B cell (primary cell): ENCODE data around the gene VGLL2. TPM values are rescaled to one million over a fixed set of nuclear protein-coding genes. Genes with fewer than 3 reads are reported as not detected.

Experiments
- ATAC-seq: fragments of 200-7000 bp; cut with Tn5 transposase; one replicate; pipeline ENCODE4 v1.10.0; 2021; ENCODE audit warnings: low read depth, mild to moderate bottlenecking, moderate number of reproducible peaks, moderate library complexity
- CTCF ChIA-PET: fragments of 350-600 bp; sonication (Branson Sonifier 250); formaldehyde crosslinking; loops from one replicate; lab custom pipeline; 2021; ENCODE audit warnings: antibody characterized with exemption, inconsistent platforms; lab: Charles Lee
- POLR2A ChIA-PET: fragments of 350-600 bp; sonication (Branson Sonifier 250); formaldehyde crosslinking; loops from one replicate; lab custom pipeline; 2021; ENCODE audit warnings: antibody characterized with exemption; lab: Charles Lee
- DNase-seq: peaks from one replicate; pipeline ENCODE4 v3.0.0; 2013
- H2AFZ ChIP-seq: 2 replicates; pipeline ENCODE4 v1.6.1; 2012; ENCODE audit warnings: mild to moderate bottlenecking, low read depth, low read length; ENCODE audit not compliant: insufficient read depth, poor library complexity, severe bottlenecking
- H3K27ac ChIP-seq, 2 donors: 1 replicate in 1 of 2; 2 replicates in 1 of 2; pipeline ENCODE4 v1.5.1; 2012 to 2013; ENCODE audit warnings: low read length in 2 of 2, mild to moderate bottlenecking in 2 of 2, moderate library complexity in 1 of 2
- H3K27me3 ChIP-seq, 4 experiments: fragments of 200-600 bp in 1 of 4; sonication (generic) in 1 of 4; replicated peaks in 1 of 4; 1 replicate in 2 of 4; 2 replicates in 2 of 4; pipeline versions ENCODE4 v1.6.1 to v1.7.0; 2013 to 2016; ENCODE audit warnings: low read length in 3 of 4, mild to moderate bottlenecking in 2 of 4, mixed read lengths in 1 of 4, moderate library complexity in 1 of 4; ENCODE audit not compliant: insufficient read depth in 4 of 4, control insufficient read depth in 3 of 4; ENCODE audit errors: control extremely low read depth in 1 of 4
- H3K36me3 ChIP-seq, 2 experiments: replicated peaks in 1 of 2; 1 replicate in 1 of 2; 2 replicates in 1 of 2; pipeline versions ENCODE4 v1.6.1 to v1.7.1; 2013; ENCODE audit warnings: low read length in 1 of 2; ENCODE audit not compliant: insufficient read depth in 2 of 2, control insufficient read depth in 1 of 2; ENCODE audit errors: control extremely low read depth in 1 of 2, extremely low read depth in 1 of 2
- H3K4me1 ChIP-seq, 2 donors: fragments of 200-600 bp in 1 of 2; sonication (generic) in 1 of 2; 1 replicate in 1 of 2; 2 replicates in 1 of 2; pipeline versions ENCODE4 v1.5.1 to v1.6.1; 2013 to 2017; ENCODE audit warnings: low read length in 2 of 2; ENCODE audit not compliant: control insufficient read depth in 2 of 2, insufficient read depth in 2 of 2
- H3K4me2 ChIP-seq: replicated peaks from 2 replicates; pipeline ENCODE3; 2012; ENCODE audit warnings: mild to moderate bottlenecking, low read depth, low read length; ENCODE audit not compliant: poor library complexity, severe bottlenecking
- H3K4me3 ChIP-seq, 5 experiments: fragments of 200-600 bp in 1 of 5; sonication (generic) in 1 of 5; 1 replicate in 3 of 5; 2 replicates in 2 of 5; pipeline versions ENCODE4 v1.5.1 to v1.7.0; 2011 to 2016; ENCODE audit warnings: low read length in 4 of 5, mild to moderate bottlenecking in 4 of 5, low read depth in 2 of 5, control low read depth in 1 of 5, moderate library complexity in 1 of 5; ENCODE audit not compliant: insufficient read depth in 1 of 5; ENCODE audit errors: control extremely low read depth in 1 of 5, extremely low read depth in 1 of 5
- H3K79me2 ChIP-seq: fragments of 200-600 bp; sonication (generic); one replicate; pipeline ENCODE4 v1.6.0; 2016; ENCODE audit warnings: low read length; ENCODE audit not compliant: control insufficient read depth, insufficient read depth
- H3K9ac ChIP-seq: fragments of 200-600 bp; sonication (generic); 2 replicates; pipeline ENCODE4 v1.6.1; 2017; ENCODE audit warnings: mild to moderate bottlenecking, low read length, moderate library complexity
- H3K9me3 ChIP-seq, 3 donors: one replicate each; pipeline versions ENCODE4 v1.6.1 to v1.7.1; 2013; ENCODE audit warnings: low read length in 2 of 3; ENCODE audit not compliant: control insufficient read depth in 2 of 3, insufficient read depth in 1 of 3; ENCODE audit errors: control extremely low read depth in 1 of 3
- H4K20me1 ChIP-seq: 2 replicates; pipeline ENCODE4 v1.6.0; 2012; ENCODE audit warnings: mild to moderate bottlenecking, low read length; ENCODE audit not compliant: insufficient read depth, control insufficient read depth, poor library complexity, severe bottlenecking
- H3K27ac Mint-ChIP-seq: one replicate; pipeline ENCODE4 v1.8.0; 2021; ENCODE audit warnings: mixed read lengths
- H3K27me3 Mint-ChIP-seq: one replicate; pipeline ENCODE4 v1.8.0; 2021; ENCODE audit warnings: mixed read lengths
- H3K4me1 Mint-ChIP-seq: one replicate; pipeline ENCODE4 v1.8.0; 2021; ENCODE audit warnings: mixed read lengths
- H3K4me3 Mint-ChIP-seq: one replicate; pipeline ENCODE4 v1.8.0; 2021; ENCODE audit warnings: mixed read lengths
- H3K9me3 Mint-ChIP-seq: one replicate; pipeline ENCODE4 v1.8.0; 2022; ENCODE audit warnings: mixed read lengths; ENCODE audit not compliant: insufficient read depth
- EZH2 ChIP-seq: IDR thresholded peaks from 2 replicates; pipeline ENCODE4 v1.6.1; 2012; ENCODE audit warnings: borderline replicate concordance, low read depth, mild to moderate bottlenecking, moderate library complexity, low read length; ENCODE audit not compliant: insufficient read depth, poor library complexity, severe bottlenecking
- WGBS: methylation state at CpG from one replicate; pipeline ENCODE4 v1.1.5; 2013; ENCODE audit warnings: missing lambda C conversion rate; ENCODE audit not compliant: insufficient coverage; 5-methylcytosine and 5-hydroxymethylcytosine counted together
- intact Hi-C: fragments of 100-400 bp; cut with micrococcal nuclease; formaldehyde crosslinking; loops from one replicate; pipeline ENCODE4 v1.10.0; 2022
- polyA plus RNA-seq: library from polyadenylated mRNA; depleted of rRNA; stranded (reverse); fragments of >200 nt; gene quantifications from 2 replicates; pipeline ENCODE4 v1.2.3, GENCODE V29; 2012
- total RNA-seq, 2 donors: library from RNA; stranded (reverse); fragments of 120-200 nt in 1 of 2; gene quantifications; 1 replicate in 1 of 2; 2 replicates in 1 of 2; pipeline versions ENCODE4 v1.2.3 to v1.2.4, GENCODE V29; 2013 to 2022
- TF ChIP-seq, protein P1 (sequence below): fragments of 200-600 bp; IDR thresholded peaks from one replicate; pipeline ENCODE4 v1.8.0; 2022; ENCODE audit warnings: antibody characterized with exemption, mild to moderate bottlenecking

VGLL2 gene
- total and polyA plus RNA-seq, 2 donors (not counting 1 experiment from before 2014, with no cell fraction given): not detected

DNA sequence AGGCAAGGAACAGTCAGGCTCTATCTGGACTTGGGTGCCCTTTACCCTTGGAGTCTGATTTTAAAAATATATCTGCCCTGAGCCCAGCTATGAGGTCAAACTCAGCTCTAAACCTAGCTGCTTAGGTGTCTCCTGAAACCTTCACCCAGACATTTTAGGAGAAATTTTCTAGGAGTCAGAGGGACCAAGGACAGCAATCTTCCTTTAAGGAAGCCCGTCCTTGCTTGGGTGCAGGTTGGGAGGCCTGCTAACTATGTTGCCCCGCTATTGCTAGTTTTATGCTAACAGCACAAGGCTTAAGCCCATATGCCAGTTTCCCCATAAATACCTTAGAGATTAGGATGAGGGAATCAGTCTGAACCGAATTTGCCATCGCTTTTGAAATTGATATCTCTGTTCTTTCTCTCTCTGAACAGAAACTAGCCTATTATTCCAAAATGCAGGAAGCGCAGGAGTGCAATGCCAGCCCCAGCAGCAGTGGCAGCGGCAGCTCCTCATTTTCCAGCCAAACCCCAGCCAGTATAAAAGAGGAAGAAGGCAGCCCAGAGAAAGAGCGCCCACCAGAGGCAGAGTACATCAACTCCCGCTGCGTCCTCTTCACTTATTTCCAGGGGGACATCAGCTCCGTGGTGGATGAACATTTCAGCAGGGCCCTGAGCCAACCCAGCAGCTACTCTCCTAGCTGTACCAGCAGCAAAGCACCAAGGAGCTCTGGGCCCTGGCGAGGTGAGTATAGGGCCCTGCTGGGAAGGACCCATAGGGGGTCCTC is 2.6 kb downstream of the VGLL2 start:
- no peak overlapping the region for H3K4me3 Mint-ChIP-seq
- H3K36me3 ChIP-seq: no peaks in the 10 kb centered on the region
- H3K4me1 Mint-ChIP-seq: peaks cover 16% of the 10 kb centered on the region
- intact Hi-C loops: no loop called here
- no peaks in the 10 kb centered on the region for H4K20me1 ChIP-seq
- peaks cover 0 to 25% (median 0%) of the 10 kb centered on the region in 3 donors for H3K9me3 ChIP-seq
- H3K27ac Mint-ChIP-seq: no peak overlapping the region
- WGBS: 5% methylated on average over 8 of the region's 11 CpGs
- ATAC-seq (no peak), DNase-seq (no peak)
- no peaks in the 10 kb centered on the region for H3K9me3 Mint-ChIP-seq
- H3K4me2 ChIP-seq: no peak overlapping the region
- no peak overlapping the region for H2AFZ ChIP-seq
- peaks cover 78% of the 10 kb centered on the region for H3K27me3 Mint-ChIP-seq
- peaks cover 14 to 18% of the 10 kb centered on the region in 2 donors for H3K4me1 ChIP-seq
- ChIA-PET POLR2A (no interaction called here), CTCF (no interaction called here)
- no peak overlapping the region for H3K9ac ChIP-seq
- no peak overlapping the region for H3K27ac ChIP-seq
- peaks cover 0 to 64% (median 46%) of the 10 kb centered on the region in 4 experiments for H3K27me3 ChIP-seq
- TF ChIP-seq, protein P1, sequence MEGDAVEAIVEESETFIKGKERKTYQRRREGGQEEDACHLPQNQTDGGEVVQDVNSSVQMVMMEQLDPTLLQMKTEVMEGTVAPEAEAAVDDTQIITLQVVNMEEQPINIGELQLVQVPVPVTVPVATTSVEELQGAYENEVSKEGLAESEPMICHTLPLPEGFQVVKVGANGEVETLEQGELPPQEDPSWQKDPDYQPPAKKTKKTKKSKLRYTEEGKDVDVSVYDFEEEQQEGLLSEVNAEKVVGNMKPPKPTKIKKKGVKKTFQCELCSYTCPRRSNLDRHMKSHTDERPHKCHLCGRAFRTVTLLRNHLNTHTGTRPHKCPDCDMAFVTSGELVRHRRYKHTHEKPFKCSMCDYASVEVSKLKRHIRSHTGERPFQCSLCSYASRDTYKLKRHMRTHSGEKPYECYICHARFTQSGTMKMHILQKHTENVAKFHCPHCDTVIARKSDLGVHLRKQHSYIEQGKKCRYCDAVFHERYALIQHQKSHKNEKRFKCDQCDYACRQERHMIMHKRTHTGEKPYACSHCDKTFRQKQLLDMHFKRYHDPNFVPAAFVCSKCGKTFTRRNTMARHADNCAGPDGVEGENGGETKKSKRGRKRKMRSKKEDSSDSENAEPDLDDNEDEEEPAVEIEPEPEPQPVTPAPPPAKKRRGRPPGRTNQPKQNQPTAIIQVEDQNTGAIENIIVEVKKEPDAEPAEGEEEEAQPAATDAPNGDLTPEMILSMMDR: no peak
- TF ChIP-seq EZH2: no peak
- no peaks in the 10 kb centered on the region for H3K79me2 ChIP-seq
- no peak overlapping the region for H3K4me3 ChIP-seq

DNA sequence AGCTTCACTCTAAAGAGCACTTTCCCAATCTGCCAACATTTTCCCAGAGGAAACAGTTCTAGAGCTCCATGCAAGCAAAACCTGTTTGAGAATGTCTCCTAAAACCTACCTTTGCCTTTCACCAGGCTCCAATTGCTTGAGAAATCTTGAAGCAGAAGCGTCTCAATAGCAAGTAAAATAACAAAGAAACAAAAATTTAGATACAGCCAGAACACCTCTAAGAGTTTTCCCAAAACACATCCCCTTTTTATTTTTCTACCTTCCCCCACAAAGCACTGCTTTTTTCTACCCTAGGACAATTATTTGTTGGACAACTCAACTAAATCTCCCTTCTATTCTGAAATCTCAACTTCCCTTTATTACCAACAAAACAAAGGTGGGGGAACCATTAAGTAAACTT is 3.6 kb downstream of the VGLL2 start:
- DNase-seq: no peak
- no peak overlapping the region for H3K9ac ChIP-seq
- ATAC-seq: no peak
- H3K36me3 ChIP-seq: no peaks in the 10 kb centered on the region
- no peaks in the 10 kb centered on the region for H3K9me3 Mint-ChIP-seq
- H3K4me3 ChIP-seq: no peak overlapping the region
- H3K9me3 ChIP-seq: peaks cover 0 to 18% (median 0%) of the 10 kb centered on the region in 3 donors
- no peak for TF ChIP-seq EZH2
- TF ChIP-seq, protein P1: no peak
- peaks cover 0 to 59% (median 43%) of the 10 kb centered on the region in 4 experiments for H3K27me3 ChIP-seq
- no peak overlapping the region for H3K27ac ChIP-seq
- H3K27ac Mint-ChIP-seq: no peak overlapping the region
- CTCF ChIA-PET: no interaction called here
- H3K4me1 ChIP-seq: peaks cover 14 to 18% of the 10 kb centered on the region in 2 donors
- no peak overlapping the region for H2AFZ ChIP-seq
- no peak overlapping the region for H3K4me3 Mint-ChIP-seq
- 22% methylated on average over 1 of the region's 1 CpG for WGBS
- POLR2A ChIA-PET: no interaction called here
- H3K27me3 Mint-ChIP-seq: peaks cover 81% of the 10 kb centered on the region
- no peak overlapping the region for H3K4me2 ChIP-seq
- H3K79me2 ChIP-seq: no peaks in the 10 kb centered on the region
- no peaks in the 10 kb centered on the region for H4K20me1 ChIP-seq
- intact Hi-C loops: no loop called here
- peaks cover 16% of the 10 kb centered on the region for H3K4me1 Mint-ChIP-seq
